ENCODE data around the gene FUT1. TPM values are rescaled to one million over a fixed set of nuclear protein-coding genes. Genes with fewer than 3 reads are reported as not detected.

FUT1 gene
- total and polyA plus RNA-seq, 2 donors (not counting 1 experiment from before 2014, with no cell fraction given): not detected

DNA sequence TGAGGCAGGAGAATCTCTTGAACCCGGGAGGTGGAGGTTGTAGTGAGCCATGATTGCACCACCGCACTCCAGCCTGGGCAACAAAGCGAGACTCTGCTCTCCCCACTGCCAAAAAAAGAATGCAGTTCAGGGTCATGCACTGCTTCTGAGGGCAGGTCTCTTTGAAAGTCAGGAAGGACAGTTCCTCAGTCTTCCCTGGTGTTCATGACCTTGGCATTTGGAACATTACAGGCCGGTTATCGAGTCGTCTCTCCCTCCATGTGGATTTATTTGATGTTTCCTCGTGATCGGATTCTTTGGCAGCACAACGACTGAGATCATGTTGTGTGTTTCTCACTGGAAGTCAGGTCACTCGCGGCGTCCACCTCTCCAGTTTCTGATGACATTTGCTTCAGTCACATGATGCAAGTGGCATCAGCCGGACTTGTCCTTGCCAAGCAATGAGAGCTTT lies 20.1 kb upstream of the FUT1 start:
- no peak overlapping the region for H3K4me3 Mint-ChIP-seq
- Histone ChIP-seq H3K9me3 (ENCODE audit: control extremely low read depth in 1 of 3, control insufficient read depth in 2 of 3, insufficient read depth in 1 of 3, low read length in 2 of 3) (peaks cover 0 to 6% (median 0%) of the 10 kb centered on the region in 3 donors), H3K4me2 (replicated peaks; ENCODE audit: low read depth, low read length, poor library complexity, severe bottlenecking) (no peak overlapping the region), H2AFZ (ENCODE audit: insufficient read depth, low read depth, low read length, poor library complexity, severe bottlenecking) (no peak overlapping the region), H3K36me3 (replicated peaks in 1 of 2; ENCODE audit: control extremely low read depth in 1 of 2, control insufficient read depth in 1 of 2, extremely low read depth in 1 of 2, insufficient read depth in 2 of 2, low read length in 1 of 2) (no peaks in the 10 kb centered on the region), H3K27ac (ENCODE audit: low read length in 2 of 2) (no peak overlapping the region), H3K27me3 (replicated peaks in 1 of 4; ENCODE audit: control extremely low read depth in 1 of 4, control insufficient read depth in 3 of 4, insufficient read depth in 4 of 4, low read length in 3 of 4) (peaks cover 0 to 5% (median 0%) of the 10 kb centered on the region in 4 experiments), H3K4me3 (ENCODE audit: control extremely low read depth in 1 of 5, extremely low read depth in 1 of 5, insufficient read depth in 1 of 5, low read depth in 2 of 5, low read length in 4 of 5) (no peak overlapping the region), H3K79me2 (ENCODE audit: control insufficient read depth, insufficient read depth, low read length) (no peaks in the 10 kb centered on the region), H3K4me1 (ENCODE audit: control insufficient read depth in 2 of 2, insufficient read depth in 2 of 2, low read length in 2 of 2) (no peaks in the 10 kb centered on the region), H4K20me1 (ENCODE audit: control insufficient read depth, insufficient read depth, low read length, poor library complexity, severe bottlenecking) (no peaks in the 10 kb centered on the region), H3K9ac (ENCODE audit: low read length) (no peak overlapping the region)
- no peaks in the 10 kb centered on the region for H3K9me3 Mint-ChIP-seq (ENCODE audit: insufficient read depth)
- ChIA-PET CTCF (no interaction called here), POLR2A (no interaction called here)
- H3K27me3 Mint-ChIP-seq: peaks cover 17% of the 10 kb centered on the region
- ATAC-seq (ENCODE audit: low read depth): no peak
- no peak for TF ChIP-seq EZH2 (IDR thresholded peaks at IDR 0.05; ENCODE audit: borderline replicate concordance, insufficient read depth, low read depth, low read length, poor library complexity, severe bottlenecking)
- TF ChIP-seq, protein P1, sequence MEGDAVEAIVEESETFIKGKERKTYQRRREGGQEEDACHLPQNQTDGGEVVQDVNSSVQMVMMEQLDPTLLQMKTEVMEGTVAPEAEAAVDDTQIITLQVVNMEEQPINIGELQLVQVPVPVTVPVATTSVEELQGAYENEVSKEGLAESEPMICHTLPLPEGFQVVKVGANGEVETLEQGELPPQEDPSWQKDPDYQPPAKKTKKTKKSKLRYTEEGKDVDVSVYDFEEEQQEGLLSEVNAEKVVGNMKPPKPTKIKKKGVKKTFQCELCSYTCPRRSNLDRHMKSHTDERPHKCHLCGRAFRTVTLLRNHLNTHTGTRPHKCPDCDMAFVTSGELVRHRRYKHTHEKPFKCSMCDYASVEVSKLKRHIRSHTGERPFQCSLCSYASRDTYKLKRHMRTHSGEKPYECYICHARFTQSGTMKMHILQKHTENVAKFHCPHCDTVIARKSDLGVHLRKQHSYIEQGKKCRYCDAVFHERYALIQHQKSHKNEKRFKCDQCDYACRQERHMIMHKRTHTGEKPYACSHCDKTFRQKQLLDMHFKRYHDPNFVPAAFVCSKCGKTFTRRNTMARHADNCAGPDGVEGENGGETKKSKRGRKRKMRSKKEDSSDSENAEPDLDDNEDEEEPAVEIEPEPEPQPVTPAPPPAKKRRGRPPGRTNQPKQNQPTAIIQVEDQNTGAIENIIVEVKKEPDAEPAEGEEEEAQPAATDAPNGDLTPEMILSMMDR (IDR thresholded peaks at IDR 0.05): no peak
- intact Hi-C loops (cut with micrococcal nuclease): no loop called here
- no peak overlapping the region for H3K27ac Mint-ChIP-seq
- 96% methylated on average over 8 of the region's 13 CpGs for WGBS (ENCODE audit: insufficient coverage)
- no peaks in the 10 kb centered on the region for H3K4me1 Mint-ChIP-seq
- no peak for DNase-seq

DNA sequence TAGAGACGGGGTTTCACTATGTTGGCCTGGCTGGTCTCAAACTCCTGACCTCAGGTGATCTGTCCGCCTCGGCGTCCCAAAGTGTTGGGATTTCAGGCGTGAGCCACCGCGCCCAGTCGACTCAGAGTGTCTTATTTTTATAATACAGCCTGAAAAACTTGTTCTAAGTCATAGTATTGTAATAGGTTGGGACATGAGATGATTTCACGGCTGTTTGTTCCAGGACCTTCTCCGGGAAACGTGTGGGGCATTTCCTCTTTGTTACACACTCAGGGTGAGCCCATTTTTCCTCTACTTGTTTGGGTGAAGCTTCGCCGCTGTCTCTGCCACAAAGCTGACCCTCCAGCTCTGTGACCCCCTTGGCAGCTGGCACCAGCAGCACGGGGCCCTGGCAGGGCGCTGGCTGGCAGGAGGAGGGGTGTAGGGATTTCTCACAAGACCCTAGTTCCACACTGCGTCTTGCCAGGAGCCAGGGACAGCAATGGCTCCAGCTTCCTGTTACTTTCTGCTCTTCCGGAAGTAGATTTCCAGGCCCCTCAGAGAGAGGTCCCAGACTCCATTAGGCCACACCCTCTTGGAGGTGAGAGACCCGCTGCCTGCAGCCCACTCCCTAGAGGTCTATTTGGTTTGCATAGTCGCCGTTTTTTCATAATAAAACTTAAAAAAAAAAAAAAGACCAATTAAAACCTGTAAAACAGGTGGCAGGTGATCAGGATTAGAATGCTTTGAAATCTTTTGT lies 18.5 kb upstream of the FUT1 start:
- no peaks in the 10 kb centered on the region for H3K9me3 Mint-ChIP-seq (ENCODE audit: insufficient read depth)
- no peak for TF ChIP-seq EZH2 (IDR thresholded peaks at IDR 0.05; ENCODE audit: borderline replicate concordance, insufficient read depth, low read depth, low read length, poor library complexity, severe bottlenecking)
- TF ChIP-seq, protein P1 (IDR thresholded peaks at IDR 0.05): no peak
- H2AFZ ChIP-seq (ENCODE audit: insufficient read depth, low read depth, low read length, poor library complexity, severe bottlenecking): no peak overlapping the region

More for the DNA sequence above, 18.5 kb upstream of the FUT1 start:
- Histone ChIP-seq H3K9ac (ENCODE audit: low read length) (no peak overlapping the region), H3K36me3 (replicated peaks in 1 of 2; ENCODE audit: control extremely low read depth in 1 of 2, control insufficient read depth in 1 of 2, extremely low read depth in 1 of 2, insufficient read depth in 2 of 2, low read length in 1 of 2) (no peaks in the 10 kb centered on the region), H3K4me3 (ENCODE audit: control extremely low read depth in 1 of 5, extremely low read depth in 1 of 5, insufficient read depth in 1 of 5, low read depth in 2 of 5, low read length in 4 of 5) (no peak overlapping the region), H3K4me2 (replicated peaks; ENCODE audit: low read depth, low read length, poor library complexity, severe bottlenecking) (no peak overlapping the region), H3K9me3 (ENCODE audit: control extremely low read depth in 1 of 3, control insufficient read depth in 2 of 3, insufficient read depth in 1 of 3, low read length in 2 of 3) (peaks cover 0 to 3% (median 0%) of the 10 kb centered on the region in 3 donors), H4K20me1 (ENCODE audit: control insufficient read depth, insufficient read depth, low read length, poor library complexity, severe bottlenecking) (no peaks in the 10 kb centered on the region), H3K27me3 (replicated peaks in 1 of 4; ENCODE audit: control extremely low read depth in 1 of 4, control insufficient read depth in 3 of 4, insufficient read depth in 4 of 4, low read length in 3 of 4) (peaks cover 0 to 5% (median 0%) of the 10 kb centered on the region in 4 experiments), H3K79me2 (ENCODE audit: control insufficient read depth, insufficient read depth, low read length) (no peaks in the 10 kb centered on the region), H3K27ac (ENCODE audit: low read length in 2 of 2) (no peak overlapping the region), H3K4me1 (ENCODE audit: control insufficient read depth in 2 of 2, insufficient read depth in 2 of 2, low read length in 2 of 2) (no peaks in the 10 kb centered on the region)
- Mint-ChIP-seq H3K4me3 (no peak overlapping the region), H3K4me1 (no peaks in the 10 kb centered on the region), H3K27ac (no peak overlapping the region), H3K27me3 (peaks cover 21% of the 10 kb centered on the region)
- POLR2A ChIA-PET: no interaction called here
- intact Hi-C loops (cut with micrococcal nuclease): no loop called here
- CTCF ChIA-PET: no interaction called here
- ATAC-seq (ENCODE audit: low read depth) (no peak), DNase-seq (no peak)
- 88% methylated on average over 11 of the region's 20 CpGs for WGBS (ENCODE audit: insufficient coverage)
